ENCODE measurements around the gene CPXM1.
"Not testable (repeated sequence)": the region's sequence is repeated elsewhere in the genome, so short reads cannot be mapped to it uniquely, and the experiment has no call there.

CPXM1 gene

GRCh38 chr20:2799688-2800520, 523 bp downstream of the CPXM1 start:
- DNase-seq, result no peak

- DNase-seq, result no peak
These were observed 1.2 kb downstream of the CPXM1 start for GRCh38 chr20:2799271-2799670.

GRCh38 chr20:2798814-2799213, 1.6 kb downstream of the CPXM1 start:
- no peak for DNase-seq

GRCh38 chr20:2798095-2798805, 2.2 kb downstream of the CPXM1 start:
- DNase-seq, result no peak

- no peak for DNase-seq
These were observed 3.1 kb downstream of the CPXM1 start for GRCh38 chr20:2797136-2797983.

- DNase-seq, result no peak
These were observed 4.3 kb downstream of the CPXM1 start for GRCh38 chr20:2796011-2796660.

- no peak for DNase-seq
These were observed 5.0 kb downstream of the CPXM1 start for GRCh38 chr20:2795451-2795850.

GRCh38 chr20:2794866-2795447, 5.5 kb downstream of the CPXM1 start:
- no peak for DNase-seq

- no peak for DNase-seq
These were observed 6.2 kb downstream of the CPXM1 start for GRCh38 chr20:2794202-2794748.

- no peak for DNase-seq
These were observed 7.0 kb downstream of the CPXM1 start for GRCh38 chr20:2793471-2793870.

GRCh38 chr20:2783908-2784566, 16.4 kb downstream of the CPXM1 start:
- DNase-seq, result no peak

GRCh38 chr20:2780948-2781347, 19.5 kb downstream of the CPXM1 start:
- DNase-seq, result no peak

- no peak for DNase-seq
These were observed 21.7 kb downstream of the CPXM1 start for GRCh38 chr20:2778602-2779321.

- DNase-seq, result no peak
These were observed 25.3 kb downstream of the CPXM1 start for GRCh38 chr20:2775139-2775538.

- no peak for DNase-seq
These were observed 26.6 kb downstream of the CPXM1 start for GRCh38 chr20:2773812-2774211.

- no peak for DNase-seq
These were observed 28.8 kb downstream of the CPXM1 start for GRCh38 chr20:2771631-2772080.

GRCh38 chr20:2770091-2770490, 30.3 kb downstream of the CPXM1 start:
- DNase-seq, result not testable (repeated sequence)

GRCh38 chr20:2768632-2769015, 31.8 kb downstream of the CPXM1 start:
- DNase-seq, result no peak

GRCh38 chr20:2767768-2768631, 32.4 kb downstream of the CPXM1 start:
- no peak for DNase-seq

GRCh38 chr20:2763186-2763585, 37.2 kb downstream of the CPXM1 start:
- no peak for DNase-seq

Data from amniotic stem cell (primary cell).